GM12878 (cell line): Measurements from ENCODE around the gene JMJD6. TPM values are rescaled to one million over a fixed set of nuclear protein-coding genes. Genes with fewer than 3 reads are reported as not detected.

Experiments
- ATAC-seq: fragments of 200-7000 bp; cut with Tn5 transposase; 3 replicates; pipeline ENCODE4 v1.9.1; 2020; ENCODE audit warnings: mild to moderate bottlenecking, moderate library complexity
- BruUV-seq: library from RNA; stranded (reverse); fragments of 400-500 nt; replicated peaks from 2 replicates; lab custom pipeline; 2021; lab: Mats Ljungman, UMichigan
- CTCF ChIA-PET: fragments of 300-600 bp; sonication (Branson Sonifier 250); formaldehyde crosslinking; extraction: SDS; loops from one replicate; lab custom pipeline; 2021; ENCODE audit warnings: inconsistent platforms; lab: Yijun Ruan, JAX
- POLR2A ChIA-PET: fragments of 350-600 bp; formaldehyde crosslinking; extraction: SDS; loops from one replicate; lab custom pipeline; 2021; ENCODE audit warnings: inconsistent platforms; lab: Charles Lee
- RAD21 ChIA-PET: fragments of 300-600 bp; sonication (Branson Sonifier 250); formaldehyde crosslinking; loops from one replicate; lab custom pipeline; 2023; ENCODE audit warnings: antibody characterized with exemption; ENCODE audit not compliant: unreplicated experiment; lab: Charles Lee
- SMC1A ChIA-PET: fragments of 300-600 bp; sonication (Branson Sonifier 250); formaldehyde crosslinking; loops from one replicate; lab custom pipeline; 2023; ENCODE audit not compliant: unreplicated experiment, uncharacterized antibody; lab: Charles Lee
- DNase-seq: peaks from one replicate; pipeline ENCODE4 v3.0.0-alpha.2; 2011; ENCODE audit warnings: low read depth, low spot score
- FAIRE-seq: peaks from 3 replicates; lab custom pipeline; 2011; peaks lifted over from hg19 to GRCh38; lab: Jason Lieb, UNC
- H2AFZ ChIP-seq: 2 replicates; pipeline ENCODE4 v1.6.0; 2011; ENCODE audit warnings: low read depth, low read length, control low read depth; ENCODE audit not compliant: control insufficient read depth
- H3K27ac ChIP-seq: 2 replicates; pipeline ENCODE4 v1.5.1; 2011; ENCODE audit warnings: control low read depth; ENCODE audit not compliant: control insufficient read depth, insufficient read depth
- H3K27me3 ChIP-seq, 2 experiments: replicated peaks in 1 of 2; 2 replicates each; pipeline versions ENCODE4 v1.6.0 to v1.6.1; 2011; ENCODE audit warnings: low read length in 1 of 2; ENCODE audit not compliant: control insufficient read depth in 2 of 2, insufficient read depth in 2 of 2
- H3K36me3 ChIP-seq, 2 experiments: 2 replicates each; pipeline ENCODE4 v1.5.1; 2011; ENCODE audit warnings: low read length in 1 of 2; ENCODE audit not compliant: control insufficient read depth in 2 of 2, insufficient read depth in 2 of 2
- H3K4me1 ChIP-seq: 2 replicates; pipeline ENCODE4 v1.6.1; 2011; ENCODE audit warnings: mild to moderate bottlenecking, low read length, moderate library complexity, mixed read lengths; ENCODE audit not compliant: control insufficient read depth, insufficient read depth
- H3K4me2 ChIP-seq: 2 replicates; pipeline ENCODE4 v1.6.0; 2011; ENCODE audit warnings: control low read depth; ENCODE audit not compliant: control insufficient read depth, insufficient read depth
- H3K4me3 ChIP-seq: fragments of 200-600 bp; sonication (generic); 2 replicates; pipeline ENCODE4 v1.5.1; 2016
- H3K79me2 ChIP-seq: 2 replicates; pipeline ENCODE4 v1.6.0; 2011; ENCODE audit warnings: low read length; ENCODE audit not compliant: control insufficient read depth, insufficient read depth
- H3K9ac ChIP-seq: 2 replicates; pipeline ENCODE4 v1.8.0; 2011; ENCODE audit warnings: low read length, control low read depth, mixed read lengths; ENCODE audit not compliant: control insufficient read depth, insufficient read depth
- H3K9me3 ChIP-seq: replicated peaks from 3 replicates; pipeline ENCODE4 v1.5.1; 2011; ENCODE audit warnings: mild to moderate bottlenecking, low read length; ENCODE audit not compliant: control insufficient read depth, insufficient read depth
- H4K20me1 ChIP-seq: 2 replicates; pipeline ENCODE4 v1.6.0; 2011; ENCODE audit not compliant: control insufficient read depth, insufficient read depth
- BACH1 ChIP-seq: fragments of 450-650 bp; IDR thresholded peaks from 2 replicates; pipeline ENCODE4 v1.6.1; 2017; ENCODE audit warnings: mild to moderate bottlenecking, borderline replicate concordance
- HDAC2 ChIP-seq: fragments of 200-600 bp; sonication (generic); IDR thresholded peaks from 2 replicates; pipeline ENCODE4 v1.6.1; 2017
- HDGF ChIP-seq: fragments of 450-650 bp; IDR thresholded peaks from 2 replicates; pipeline ENCODE4 v1.6.1; 2016; ENCODE audit warnings: antibody characterized with exemption
- MLLT1 ChIP-seq: fragments of 450-650 bp; IDR thresholded peaks from 2 replicates; pipeline ENCODE4 v1.6.1; 2016; ENCODE audit warnings: mild to moderate bottlenecking
- MXI1 ChIP-seq: fragments of 150-350 bp; IDR thresholded peaks from 2 replicates; pipeline ENCODE4 v1.6.1; 2011; ENCODE audit warnings: low read depth, mild to moderate bottlenecking, inconsistent platforms, low read length, improper control_type of control experiment
- NR2F1 ChIP-seq: fragments of 450-650 bp; conservative IDR thresholded peaks from 2 replicates; pipeline ENCODE4 v1.6.1; 2017; ENCODE audit warnings: mild to moderate bottlenecking
- PBX3 ChIP-seq: IDR thresholded peaks from 2 replicates; pipeline ENCODE4 v1.6.1; 2011; ENCODE audit warnings: mild to moderate bottlenecking, low read depth, low read length, moderate library complexity; ENCODE audit not compliant: insufficient replicate concordance
- POU2F2 ChIP-seq: IDR thresholded peaks from 3 replicates; pipeline ENCODE4 v1.6.1; 2011; ENCODE audit warnings: low read depth, mild to moderate bottlenecking, low read length, borderline replicate concordance
- SIN3A ChIP-seq: IDR thresholded peaks from 2 replicates; pipeline ENCODE4 v1.6.1; 2012; ENCODE audit warnings: low read depth, low read length, improper control_type of control experiment
- SPI1 ChIP-seq: IDR thresholded peaks from 2 replicates; pipeline ENCODE4 v1.6.1; 2011; ENCODE audit warnings: low read depth, mild to moderate bottlenecking, low read length, moderate library complexity, borderline replicate concordance; ENCODE audit not compliant: insufficient read depth
- SUZ12 ChIP-seq: fragments of 200-600 bp; sonication (generic); IDR thresholded peaks from one replicate; pipeline ENCODE4 v1.6.1; 2018; ENCODE audit warnings: antibody characterized with exemption, mild to moderate bottlenecking; ENCODE audit not compliant: unreplicated experiment
- WRNIP1 ChIP-seq: IDR thresholded peaks from 2 replicates; pipeline ENCODE4 v1.6.1; 2011; ENCODE audit warnings: low read depth, low read length, improper control_type of control experiment, borderline replicate concordance
- ZSCAN29 ChIP-seq: fragments of 450-650 bp; IDR thresholded peaks from 2 replicates; pipeline ENCODE4 v1.6.1; 2017; ENCODE audit warnings: mild to moderate bottlenecking, moderate library complexity
- WGBS: methylation state at CpG from one replicate; pipeline ENCODE4 v1.1.6; 2016; ENCODE audit warnings: low lambda C conversion rate; ENCODE audit not compliant: insufficient replicate concordance, insufficient coverage; ENCODE audit errors: missing lambda C conversion rate; 5-methylcytosine and 5-hydroxymethylcytosine counted together
- in situ Hi-C: fragments of 300-500 bp; cut with MboI; formaldehyde crosslinking; loops from 9 replicates; pipeline ENCODE4 v1.14.3; 2018; ENCODE audit warnings: mixed read lengths
- intact Hi-C: fragments of 100-400 bp; cut with micrococcal nuclease; formaldehyde crosslinking; loops from one replicate; pipeline ENCODE4 v1.14.2; 2022; ENCODE audit not compliant: unreplicated experiment
- polyA plus RNA-seq, 11 experiments: library from polyadenylated mRNA; depleted of rRNA in 4 of 11; unstranded in 6 of 11; stranded (reverse) in 5 of 11; fragments of >200 nt; fragmentation: Nextera tagmentation in 4 of 11; fragmentation: Illumina TruSeq in 1 of 11; extraction: Ambion mirVana in 4 of 11; extraction: Trizol in 1 of 11; gene quantifications; 1 replicate in 1 of 11; 2 replicates in 10 of 11; pipeline versions ENCODE4 v1.2.1 to v1.2.3, GENCODE V29; 2011 to 2016; ENCODE audit warnings: inconsistent platforms in 2 of 11, missing spikeins in 2 of 11, low read depth in 1 of 11
- total RNA-seq, 4 experiments: library from RNA; depleted of rRNA in 3 of 4; stranded (reverse); fragments of >200 nt in 3 of 4; fragmentation: Illumina TruSeq in 1 of 4; extraction: Trizol in 1 of 4; gene quantifications; 2 replicates each; pipeline versions ENCODE4 v1.2.1 to v1.2.3, GENCODE V29; 2013 to 2021

JMJD6 gene
- total and polyA plus RNA-seq, 10 of the 15 experiments (the other 5 are each of a cell fraction or from before 2014, with no cell fraction given), result 1.2 to 36.0 (median 22.2) TPM

- ChIA-PET SMC1A (no interaction called here), RAD21 (interaction anchor here (2.0 kb wide), 1 partner anchor 8 kb away, joined by 11 read pairs; no protein-coding TSS in a partner anchor), POLR2A (no interaction called here), CTCF (interaction anchor here (2.7 kb wide), 1 partner anchor 9 kb away, joined by 27 read pairs; no protein-coding TSS in a partner anchor)
- no peak for TF ChIP-seq POU2F2
- in situ Hi-C loops (no loop called here), intact Hi-C loops (no loop called here)
- Histone ChIP-seq H3K36me3 (no peaks in the 10 kb centered on the region), H3K4me3 (no peak overlapping the region), H3K9ac (no peak overlapping the region), H3K9me3 (no peaks in the 10 kb centered on the region; the same call in 2 of the 3 replicates), H3K4me2 (no peak overlapping the region), H3K27ac (no peak overlapping the region), H4K20me1 (no peaks in the 10 kb centered on the region), H2AFZ (no peak overlapping the region), H3K27me3 (no peaks in the 10 kb centered on the region; a peak in 1 of 4 replicates), H3K79me2 (no peaks in the 10 kb centered on the region), H3K4me1 (peaks cover 5% of the 10 kb centered on the region)
- ATAC-seq (no peak), FAIRE-seq (no peak), DNase-seq (no peak)
- no TSS peak for BruUV-seq
- 98% methylated on average over 3 of the region's 3 CpGs for WGBS
Measured at GRCh38 chr17:76672892-76673291, 53.5 kb downstream of the JMJD6 start.

GRCh38 chr17:76672270-76672851 is 54.0 kb downstream of the JMJD6 start:
- ChIA-PET CTCF (interaction anchor here (0.6 to 2.7 kb wide), 5 partner anchors 9 to 472 kb away, joined by 3 to 27 read pairs (median 3); no protein-coding TSS in a partner anchor), RAD21 (interaction anchor here (2.0 kb wide), 1 partner anchor 9 kb away, joined by 11 read pairs; no protein-coding TSS in a partner anchor), SMC1A (interaction anchor here (0.7 to 1.6 kb wide), 3 partner anchors 9 to 219 kb away, joined by 3 to 12 read pairs (median 3); no protein-coding TSS in a partner anchor), POLR2A (interaction anchor here (1.3 kb wide), 1 partner anchor 66 kb away, joined by 4 read pairs; no protein-coding TSS in a partner anchor)
- H4K20me1 ChIP-seq, result no peaks in the 10 kb centered on the region
- H3K79me2 ChIP-seq, result no peaks in the 10 kb centered on the region
- ATAC-seq (no peak), FAIRE-seq (no peak), DNase-seq (no peak)
- H3K4me2 ChIP-seq, result peak overlapping the region; percentile 89
- peak overlapping the region; percentile 95 for H2AFZ ChIP-seq
- intact Hi-C loops, result no loop called here
- peaks cover 5% of the 10 kb centered on the region for H3K4me1 ChIP-seq
- no peaks in the 10 kb centered on the region; the same call in 2 of the 3 replicates for H3K9me3 ChIP-seq
- TSS peak; percentile 98 for BruUV-seq
- no peaks in the 10 kb centered on the region; a peak in 1 of 4 replicates for H3K27me3 ChIP-seq
- H3K9ac ChIP-seq, result peak overlapping the region; percentile 87
- WGBS, result 49% methylated on average over 13 of the region's 13 CpGs
- in situ Hi-C loops, result no loop called here
- peak overlapping the region; percentile 80 for H3K4me3 ChIP-seq
- no peaks in the 10 kb centered on the region for H3K36me3 ChIP-seq
- H3K27ac ChIP-seq, result peak overlapping the region; percentile 71
- TF ChIP-seq MXI1, result no peak
- no peak for TF ChIP-seq PBX3
- no peak for TF ChIP-seq SPI1
- no peak for TF ChIP-seq ZSCAN29
- TF ChIP-seq SUZ12, result no peak
- TF ChIP-seq SIN3A, result no peak
- no peak for TF ChIP-seq HDGF
- 0 out of 2 replicates have a peak, but pooled peaks have one; percentile 14 for TF ChIP-seq BACH1
- TF ChIP-seq HDAC2, result no peak
- TF ChIP-seq MLLT1, result no peak
- TF ChIP-seq WRNIP1, result no peak
- TF ChIP-seq NR2F1, result 0 out of 2 replicates have a peak, but pooled peaks have one; percentile 1
